ENCODE results near the gene CYSTM1. TPM values are rescaled to one million over a fixed set of nuclear protein-coding genes. Genes with fewer than 3 reads are reported as not detected.

The CYSTM1 gene
- total RNA-seq, 2 donors from 2014 or later, result 37.0 to 51.7 TPM

GRCh38 chr5:140214831-140215230 lies 39.8 kb downstream of the CYSTM1 start:
- Histone ChIP-seq H3K27ac (no peak overlapping the region), H3K27me3 (replicated peaks; ENCODE audit: insufficient read depth) (no peaks in the 10 kb centered on the region), H3K9me3 (no peaks in the 10 kb centered on the region), H3K36me3 (no peaks in the 10 kb centered on the region), H3K4me3 (no peak overlapping the region), H3K4me1 (replicated peaks) (no peaks in the 10 kb centered on the region)
- intact Hi-C loops (cut with DNase I), result no loop called here
- DNase-seq (ENCODE audit: low spot score), result no peak
- 82% methylated on average over 4 of the region's 4 CpGs for WGBS
- no peak for TF ChIP-seq POLR2AphosphoS5 (IDR thresholded peaks at IDR 0.05)
- no peak for TF ChIP-seq CTCF (IDR thresholded peaks at IDR 0.05)
- no peak for TF ChIP-seq POLR2A (IDR thresholded peaks at IDR 0.05)

- DNase-seq (ENCODE audit: low spot score), result no peak
- Histone ChIP-seq H3K4me3 (no peak overlapping the region), H3K27ac (no peak overlapping the region), H3K9me3 (no peaks in the 10 kb centered on the region), H3K4me1 (replicated peaks) (no peaks in the 10 kb centered on the region), H3K36me3 (no peaks in the 10 kb centered on the region), H3K27me3 (replicated peaks; ENCODE audit: insufficient read depth) (no peaks in the 10 kb centered on the region)
- 88% methylated on average over 1 of the region's 1 CpG for WGBS
- TF ChIP-seq CTCF (IDR thresholded peaks at IDR 0.05) (no peak), POLR2A (IDR thresholded peaks at IDR 0.05) (no peak), POLR2AphosphoS5 (IDR thresholded peaks at IDR 0.05) (no peak)
- intact Hi-C loops (cut with DNase I), result no loop called here
Observed at GRCh38 chr5:140215276-140215675, 40.3 kb downstream of the CYSTM1 start.

GRCh38 chr5:140216478-140217074 lies 41.6 kb downstream of the CYSTM1 start:
- no peak for DNase-seq (ENCODE audit: low spot score)
- H3K4me3 ChIP-seq, result no peak overlapping the region
- no peak for TF ChIP-seq CTCF (IDR thresholded peaks at IDR 0.05)
- no peak for TF ChIP-seq POLR2A (IDR thresholded peaks at IDR 0.05)
- TF ChIP-seq POLR2AphosphoS5 (IDR thresholded peaks at IDR 0.05), result no peak
- 84% methylated on average over 5 of the region's 5 CpGs for WGBS
- H3K36me3 ChIP-seq, result no peaks in the 10 kb centered on the region
- no peaks in the 10 kb centered on the region for H3K9me3 ChIP-seq
- H3K4me1 ChIP-seq (replicated peaks), result no peaks in the 10 kb centered on the region
- no peak overlapping the region for H3K27ac ChIP-seq
- intact Hi-C loops (cut with DNase I), result no loop called here
- no peaks in the 10 kb centered on the region for H3K27me3 ChIP-seq (replicated peaks; ENCODE audit: insufficient read depth)

- H3K27ac ChIP-seq, result no peak overlapping the region
- H3K36me3 ChIP-seq, result no peaks in the 10 kb centered on the region
- WGBS, result 100% methylated on average over 1 of the region's 1 CpG
- H3K27me3 ChIP-seq (replicated peaks; ENCODE audit: insufficient read depth), result no peaks in the 10 kb centered on the region
- no peaks in the 10 kb centered on the region for H3K4me1 ChIP-seq (replicated peaks)
- no peak for DNase-seq (ENCODE audit: low spot score)
- H3K4me3 ChIP-seq, result no peak overlapping the region
- TF ChIP-seq POLR2A (IDR thresholded peaks at IDR 0.05) (no peak), POLR2AphosphoS5 (IDR thresholded peaks at IDR 0.05) (no peak), CTCF (IDR thresholded peaks at IDR 0.05) (no peak)
- H3K9me3 ChIP-seq, result no peaks in the 10 kb centered on the region
- intact Hi-C loops (cut with DNase I), result no loop called here
Observed at GRCh38 chr5:140217299-140218026, 42.5 kb downstream of the CYSTM1 start.
